Stimulated activated CD8-positive, alpha-beta memory T cell treated with anti-CD3 and anti-CD28 coated beads, Interleukin-12 subunit alpha, Interleukin-12 subunit beta, amount 100 ng/mL, for 24 hours (primary cell): Measurements from ENCODE around the gene APBB1IP.
"Not testable (repeated sequence)": the region's sequence is repeated elsewhere in the genome, so short reads cannot be mapped to it uniquely, and the experiment has no call there.

ENCODE experiments used
- DNase-seq: peaks from one replicate; pipeline ENCODE4 v3.0.0-alpha.2; 2020; ENCODE audit errors: extremely low read depth

Gene APBB1IP

GRCh38 chr10:26437637-26438461, at the start of gene APBB1IP:
TSS of gene APBB1IP (plus strand) at chr10:26438341. CDS start at chr10:26492327, 53,986 bp downstream.
- DNase-seq: no peak

DNA sequence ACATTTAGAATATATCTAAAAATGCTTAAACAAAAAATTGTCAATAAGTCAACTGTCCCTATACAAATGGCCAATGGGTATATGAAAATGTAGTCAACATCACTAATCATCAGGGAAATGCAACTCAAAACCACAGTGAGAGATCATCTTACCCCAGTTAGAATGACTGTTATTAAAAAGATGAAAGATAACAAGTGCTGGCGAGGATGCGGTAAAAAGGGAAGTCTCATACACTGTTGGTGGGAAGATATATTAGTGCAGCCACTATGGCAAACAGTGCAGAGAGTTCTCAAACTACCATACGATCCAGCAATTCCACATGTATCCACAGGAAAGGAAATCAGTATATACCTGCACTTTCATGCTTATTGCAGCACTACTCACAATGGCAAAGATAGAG, 48.6 kb upstream of the APBB1IP start:
- no peak for DNase-seq

- no peak for DNase-seq
These were observed 46.1 kb upstream of the APBB1IP start for GRCh38 chr10:26391701-26392695.

DNA sequence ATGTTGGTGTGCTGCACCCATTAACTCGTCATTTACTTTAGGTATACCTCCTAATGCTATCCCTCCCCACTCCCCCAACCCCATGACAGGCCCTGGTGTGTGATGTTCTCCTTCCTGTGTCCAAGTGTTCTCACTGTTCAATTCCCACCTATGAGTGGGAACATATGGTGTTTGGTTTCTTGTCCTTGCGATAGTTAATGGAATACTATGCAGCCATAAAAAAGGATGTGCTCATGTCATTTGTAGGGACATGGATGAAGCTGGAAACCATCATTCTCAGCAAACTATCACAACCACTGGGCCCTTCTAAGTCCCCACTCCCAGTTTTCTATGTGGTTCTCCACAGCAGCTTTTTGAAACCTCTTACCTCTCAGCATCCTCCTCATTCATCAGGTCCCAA, 39.8 kb upstream of the APBB1IP start:
- not testable (repeated sequence) for DNase-seq

DNA sequence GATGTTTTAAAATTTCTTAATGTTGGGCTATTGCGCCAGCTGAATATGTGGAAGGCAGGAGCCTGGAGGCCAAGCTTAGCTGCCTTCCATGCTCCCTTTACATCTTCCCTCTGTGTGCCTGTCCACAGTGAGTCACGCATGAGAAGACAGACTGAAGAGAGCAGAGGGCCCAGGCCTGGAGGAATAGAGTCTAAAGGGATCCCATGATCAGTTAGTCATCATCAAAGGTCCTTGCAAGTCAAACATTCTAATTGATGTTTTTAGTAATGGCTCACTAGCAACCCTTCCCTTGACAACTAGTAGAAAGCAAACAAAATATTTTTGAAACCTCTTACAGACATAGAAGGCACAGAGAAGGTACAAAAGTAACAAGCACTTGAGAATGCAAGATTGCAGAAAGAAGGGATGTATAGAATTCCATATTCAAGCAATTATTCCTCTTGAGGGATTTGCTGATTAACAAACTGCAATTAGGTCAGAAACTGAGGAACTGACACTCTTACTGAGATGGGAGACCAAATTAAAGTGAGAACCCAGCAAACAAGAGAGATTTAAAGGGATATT, 30.7 kb upstream of the APBB1IP start:
- no peak for DNase-seq

- no peak for DNase-seq
These were observed 29.2 kb upstream of the APBB1IP start for GRCh38 chr10:26408858-26409494.

DNA sequence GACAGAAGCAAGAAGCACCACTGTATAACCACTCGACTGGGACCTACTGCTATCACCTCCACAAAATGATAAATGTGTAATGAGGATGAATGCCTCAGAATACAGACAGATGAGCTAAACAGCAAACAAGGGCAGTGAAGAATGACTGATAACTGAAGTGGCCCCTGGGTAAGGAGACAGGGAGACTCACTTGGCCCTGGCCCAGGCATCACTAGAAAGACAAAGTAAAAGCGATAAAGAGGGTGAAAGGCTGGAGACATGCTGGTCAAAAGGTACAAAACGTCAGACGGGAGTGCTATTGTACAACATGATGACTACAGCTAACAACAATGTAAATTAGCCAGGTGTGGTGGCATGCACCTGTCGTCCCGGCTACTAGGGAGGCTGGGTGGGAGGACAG, 27.8 kb upstream of the APBB1IP start:
- no peak for DNase-seq

DNA sequence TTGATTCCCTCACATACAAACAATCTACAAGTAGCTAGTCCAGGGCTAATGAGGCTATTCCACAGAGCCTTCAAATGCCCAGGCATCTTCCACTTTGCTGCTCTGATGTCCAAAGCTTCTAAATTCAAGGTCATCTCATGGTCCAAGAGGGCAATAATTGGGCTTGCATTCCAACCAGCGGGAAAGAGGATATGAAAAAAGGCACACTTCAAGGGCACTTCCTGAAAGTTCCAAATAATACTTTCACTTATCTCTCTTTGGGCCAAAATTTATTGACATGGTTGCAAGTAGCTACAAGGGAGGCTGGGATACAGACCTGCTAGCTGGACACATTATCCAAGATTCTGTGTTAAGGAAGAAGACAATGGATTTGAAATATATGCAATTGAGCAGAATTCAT, 25.2 kb upstream of the APBB1IP start:
- DNase-seq: no peak

GRCh38 chr10:26413375-26413774, 24.8 kb upstream of the APBB1IP start:
- no peak for DNase-seq

- no peak for DNase-seq
These were observed 21.0 kb upstream of the APBB1IP start for GRCh38 chr10:26417136-26417535.

DNA sequence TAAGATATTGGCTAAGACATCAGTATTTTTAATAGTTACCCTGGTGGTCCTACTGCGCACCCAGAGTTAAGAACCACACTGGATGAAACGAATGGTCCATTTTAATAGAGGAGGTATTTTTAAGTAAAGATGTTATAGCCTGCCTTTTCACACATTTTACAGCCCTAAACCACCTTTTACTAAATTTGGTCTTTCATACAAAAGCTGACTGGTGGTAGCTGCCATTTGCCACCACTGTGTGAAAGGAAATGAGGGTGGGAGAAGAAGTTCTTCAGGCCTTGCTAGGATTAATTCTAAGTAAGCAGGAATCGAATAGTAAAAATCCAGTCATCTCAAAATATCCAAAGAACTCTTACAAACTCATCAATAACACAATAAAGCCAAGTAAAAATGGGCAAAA, 15.2 kb upstream of the APBB1IP start:
- no peak for DNase-seq

GRCh38 chr10:26423722-26424121, 14.4 kb upstream of the APBB1IP start:
- DNase-seq: no peak

- DNase-seq: no peak
These were observed 7.4 kb upstream of the APBB1IP start for GRCh38 chr10:26430641-26431163.

DNA sequence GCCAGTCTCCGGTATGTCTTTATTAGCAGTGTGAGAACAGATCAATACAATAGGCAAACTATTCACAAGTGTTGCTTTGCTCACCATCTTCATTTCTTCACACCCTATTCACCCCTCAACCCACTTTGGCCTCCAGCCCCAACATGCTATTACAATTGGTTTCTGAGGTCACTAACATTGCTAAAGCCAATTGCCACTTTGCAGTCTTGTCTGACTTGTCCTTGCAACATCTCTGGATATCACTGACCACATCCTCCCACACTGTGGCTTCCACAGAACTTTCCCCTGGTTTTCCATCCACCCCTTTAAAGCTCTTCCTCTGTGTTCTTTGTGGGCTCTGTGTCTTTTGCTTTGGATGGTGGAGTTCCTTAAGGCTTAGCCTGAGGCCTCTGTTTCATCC, 5.2 kb upstream of the APBB1IP start:
- no peak for DNase-seq

GRCh38 chr10:26435852-26436251, 2.3 kb upstream of the APBB1IP start:
- DNase-seq: no peak

DNA sequence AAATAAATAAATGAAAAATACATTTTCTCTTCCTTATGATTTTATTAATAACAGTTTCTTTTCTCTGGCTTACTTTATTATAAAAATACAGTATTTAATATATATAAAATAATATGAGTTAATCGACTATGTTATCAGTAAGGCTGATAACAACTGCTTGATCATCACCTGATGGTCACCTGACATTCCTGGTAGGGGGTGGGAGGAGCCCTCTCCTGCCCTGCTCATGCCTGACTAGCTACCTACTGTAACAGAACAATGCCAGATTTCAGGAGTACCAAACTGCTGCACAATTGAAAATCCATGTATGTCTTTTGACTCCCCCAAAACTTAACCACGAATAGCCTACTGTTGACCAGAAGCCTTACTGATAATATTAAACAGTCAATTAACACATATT, 1.3 kb upstream of the APBB1IP start:
- no peak for DNase-seq

DNA sequence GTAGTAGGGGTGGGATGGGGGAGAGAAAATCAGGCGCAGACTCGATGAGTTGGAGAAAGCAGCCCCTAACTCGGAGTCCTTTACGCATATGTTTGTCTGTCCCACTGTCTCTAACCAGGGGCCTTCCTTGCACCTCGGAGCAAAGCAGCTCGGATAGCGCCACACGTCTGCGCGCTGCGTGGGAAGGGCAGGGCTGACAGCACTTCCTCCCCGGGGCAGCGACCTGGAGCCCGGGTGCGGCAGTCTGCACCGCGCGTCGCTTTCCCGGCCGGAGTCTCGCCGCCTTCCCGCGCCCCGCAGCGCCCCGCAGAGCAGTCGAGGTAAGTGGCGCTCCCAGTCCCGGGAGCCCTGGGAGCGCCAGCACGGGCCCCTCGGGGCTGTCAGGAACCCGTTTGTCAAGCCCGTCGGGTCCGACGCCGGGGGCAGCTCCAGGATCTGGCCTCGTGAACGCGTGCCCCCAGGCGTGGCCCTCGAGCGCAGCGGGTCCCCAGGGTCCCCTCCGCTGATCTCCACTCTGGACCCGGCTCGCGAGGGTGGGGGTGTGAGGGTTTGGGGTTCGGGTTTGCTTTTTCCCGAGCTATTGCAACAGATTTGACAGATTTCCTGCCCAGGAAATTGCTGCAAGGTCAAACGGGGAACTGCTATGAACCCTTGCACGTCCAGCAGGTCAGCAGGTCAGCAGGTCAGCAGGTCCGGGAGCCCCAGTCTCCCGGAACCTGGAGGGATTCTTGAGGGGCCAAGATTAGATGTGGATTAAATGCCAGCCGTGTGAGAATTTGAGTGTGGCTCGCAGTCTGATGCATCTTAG, 597 bp downstream of the APBB1IP start:
- DNase-seq: no peak

DNA sequence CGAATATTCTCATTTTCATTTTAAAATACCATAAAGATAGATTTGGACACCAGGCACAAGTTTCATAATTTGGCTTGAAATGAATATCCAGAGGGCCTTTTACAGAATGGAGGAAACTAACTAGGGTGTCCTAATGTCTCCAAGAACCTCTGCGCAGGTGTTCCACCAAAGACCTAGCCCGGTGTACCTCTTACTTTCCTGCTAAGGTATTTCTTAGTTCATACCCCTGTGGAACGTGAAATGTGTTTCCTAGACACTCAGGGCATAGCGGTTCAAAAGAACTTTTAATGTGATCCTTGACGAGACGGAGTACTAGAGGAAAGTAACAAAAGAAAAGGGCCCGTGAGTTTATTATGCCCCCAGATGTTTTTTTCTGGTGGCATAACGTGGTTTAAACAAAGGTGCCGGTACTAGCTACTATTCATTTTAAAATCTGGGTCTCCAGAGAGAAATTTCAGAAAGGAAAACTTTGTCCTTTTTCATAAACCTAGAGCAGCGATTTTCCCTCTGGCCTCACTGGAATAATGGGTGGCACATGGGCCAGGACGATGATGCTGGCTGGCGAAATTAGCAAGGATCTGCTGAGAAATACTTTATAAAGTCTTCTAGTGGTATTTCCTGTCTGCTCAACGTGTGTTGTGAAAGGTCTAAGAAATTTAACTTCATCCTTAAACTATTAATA, 1.4 kb downstream of the APBB1IP start:
- no peak for DNase-seq

DNA sequence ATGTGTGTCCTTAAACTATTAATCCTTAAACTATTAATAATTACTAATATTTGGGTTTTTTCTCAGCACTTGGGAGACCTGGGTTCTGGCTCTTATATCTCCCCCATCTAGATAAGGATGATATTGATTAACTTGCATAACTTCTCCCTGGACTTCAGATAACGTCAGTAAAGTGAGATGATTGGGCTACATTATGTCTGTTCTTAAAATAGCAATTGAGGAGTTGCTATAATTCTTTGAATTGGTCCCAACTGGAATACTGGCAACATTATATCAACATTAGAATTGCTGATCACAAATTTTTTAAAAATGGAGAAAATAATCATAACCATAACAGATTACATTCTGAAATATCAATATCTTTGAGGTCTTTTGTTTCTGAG, 1.9 kb downstream of the APBB1IP start:
- no peak for DNase-seq
